H1 (cell line): ENCODE measurements around the gene POLA1. TPM values are rescaled to one million over a fixed set of nuclear protein-coding genes. Genes with fewer than 3 reads are reported as not detected.
A peak's percentile ranks its signal among the peaks of the same experiment; 100 is the strongest.

Experiments
- CTCF ChIA-PET: fragments of 300-600 bp; sonication (Branson Sonifier 250); formaldehyde crosslinking; loops from one replicate; lab custom pipeline; 2021; ENCODE audit not compliant: partially characterized antibody; lab: Charles Lee
- POLR2A ChIA-PET: fragments of 300-600 bp; sonication (Branson Sonifier 250); formaldehyde crosslinking; loops from one replicate; lab custom pipeline; 2021; ENCODE audit warnings: inconsistent platforms; ENCODE audit not compliant: partially characterized antibody; lab: Charles Lee
- DNase-seq, 2 experiments: peaks; one replicate each; pipeline versions ENCODE4 v3.0.0 to v3.0.0-alpha.2; 2010 to 2022; ENCODE audit warnings: low spot score in 2 of 2, low read depth in 1 of 2, mixed read lengths in 1 of 2
- FAIRE-seq: peaks from 2 replicates; lab custom pipeline; 2011; peaks lifted over from hg19 to GRCh38; lab: Jason Lieb, UNC
- H2AFZ ChIP-seq: 2 replicates; pipeline ENCODE4 v1.8.1; 2012; ENCODE audit warnings: low read length, inconsistent platforms
- H2AK5ac ChIP-seq: 2 replicates; pipeline ENCODE4 v1.6.1; 2013; ENCODE audit warnings: low read depth, low read length
- H2BK120ac ChIP-seq: replicated peaks from 2 replicates; pipeline ENCODE3; 2013; ENCODE audit warnings: low read depth, low read length, inconsistent platforms
- H2BK12ac ChIP-seq: 2 replicates; pipeline ENCODE4 v1.6.1; 2013; ENCODE audit warnings: low read depth, low read length
- H2BK15ac ChIP-seq: 2 replicates; pipeline ENCODE4 v1.6.1; 2013; ENCODE audit warnings: low read length
- H2BK20ac ChIP-seq: 2 replicates; pipeline ENCODE4 v1.6.1; 2013; ENCODE audit warnings: low read length
- H2BK5ac ChIP-seq: 2 replicates; pipeline ENCODE4 v1.6.1; 2013; ENCODE audit warnings: low read depth, low read length
- H3K14ac ChIP-seq: 2 replicates; pipeline ENCODE4 v1.6.1; 2013; ENCODE audit warnings: inconsistent platforms; ENCODE audit not compliant: insufficient read length
- H3K18ac ChIP-seq: 2 replicates; pipeline ENCODE4 v1.6.1; 2013; ENCODE audit warnings: low read length; ENCODE audit errors: extremely low read depth
- H3K23ac ChIP-seq: 2 replicates; pipeline ENCODE4 v1.6.1; 2013; ENCODE audit warnings: inconsistent platforms; ENCODE audit not compliant: insufficient read length
- H3K23me2 ChIP-seq: 2 replicates; pipeline ENCODE4 v1.6.1; 2013; ENCODE audit warnings: low read depth, low read length
- H3K27ac ChIP-seq: 2 replicates; pipeline ENCODE4 v1.6.1; 2011; ENCODE audit warnings: low read depth, low read length, inconsistent platforms
- H3K27me3 ChIP-seq, 4 experiments: replicated peaks in 1 of 4; 1 replicate in 1 of 4; 2 replicates in 3 of 4; pipeline versions ENCODE4 v1.6.1 to v1.8.1; 2011 to 2013; ENCODE audit warnings: low read length in 3 of 4, mild to moderate bottlenecking in 3 of 4, inconsistent platforms in 2 of 4, mixed read lengths in 2 of 4, moderate library complexity in 1 of 4; ENCODE audit not compliant: control insufficient read depth in 3 of 4, insufficient read depth in 3 of 4; ENCODE audit errors: extremely low read depth in 1 of 4
- H3K36me3 ChIP-seq, 4 experiments: 2 replicates each; pipeline versions ENCODE4 v1.6.1 to v1.8.1; 2011 to 2013; ENCODE audit warnings: mild to moderate bottlenecking in 4 of 4, low read length in 3 of 4, moderate library complexity in 2 of 4, control low read depth in 1 of 4, inconsistent platforms in 1 of 4; ENCODE audit not compliant: insufficient read depth in 4 of 4, control insufficient read depth in 2 of 4
- H3K4ac ChIP-seq: replicated peaks from 2 replicates; pipeline ENCODE3; 2013; ENCODE audit warnings: low read length, low read depth, mixed read lengths, inconsistent platforms; ENCODE audit not compliant: insufficient read length
- H3K4me1 ChIP-seq, 4 experiments: replicated peaks in 1 of 4; 1 replicate in 1 of 4; 2 replicates in 3 of 4; pipeline versions ENCODE4 v1.6.1 to v1.8.1; 2011 to 2013; ENCODE audit warnings: low read length in 3 of 4, inconsistent platforms in 2 of 4, mixed read lengths in 1 of 4; ENCODE audit not compliant: insufficient read depth in 4 of 4, control insufficient read depth in 3 of 4
- H3K4me2 ChIP-seq, 2 experiments: 2 replicates each; pipeline versions ENCODE4 v1.6.1 to v1.8.1; 2011 to 2013; ENCODE audit warnings: low read depth in 2 of 2, low read length in 2 of 2, control low read depth in 1 of 2, inconsistent platforms in 1 of 2, mild to moderate bottlenecking in 1 of 2; ENCODE audit not compliant: insufficient read depth in 1 of 2
- H3K4me3 ChIP-seq, 4 experiments: fragments of 200-600, 300-600 bp in 1 of 4; sonication (generic), shearing (Covaris generic), sonication (Bioruptor Twin) in 1 of 4; 2 replicates each; pipeline versions ENCODE4 v1.5.1 to v1.8.1; 2011 to 2016; ENCODE audit warnings: low read length in 4 of 4, low read depth in 3 of 4, control low read depth in 2 of 4, inconsistent platforms in 2 of 4, mild to moderate bottlenecking in 2 of 4, mixed read lengths in 1 of 4, moderate library complexity in 1 of 4; ENCODE audit not compliant: insufficient read depth in 2 of 4; ENCODE audit errors: extremely low read depth in 1 of 4
- H3K56ac ChIP-seq: replicated peaks from 2 replicates; pipeline ENCODE3; 2013; ENCODE audit warnings: low read depth, mild to moderate bottlenecking, mixed read lengths, low read length, inconsistent platforms; ENCODE audit not compliant: insufficient read length
- H3K79me1 ChIP-seq: 2 replicates; pipeline ENCODE4 v1.6.1; 2013; ENCODE audit warnings: low read depth, low read length, control low read depth
- H3K79me2 ChIP-seq, 2 experiments: 2 replicates each; pipeline versions ENCODE4 v1.6.1 to v1.8.1; 2012 to 2013; ENCODE audit warnings: low read length in 2 of 2, mild to moderate bottlenecking in 2 of 2, inconsistent platforms in 1 of 2; ENCODE audit not compliant: insufficient read depth in 2 of 2, control insufficient read depth in 1 of 2
- H3K9ac ChIP-seq, 4 experiments: replicated peaks in 1 of 4; 1 replicate in 1 of 4; 2 replicates in 3 of 4; pipeline versions ENCODE4 v1.6.1 to v1.8.1; 2011 to 2013; ENCODE audit warnings: low read depth in 3 of 4, low read length in 3 of 4, control low read depth in 2 of 4, mild to moderate bottlenecking in 2 of 4, moderate library complexity in 2 of 4, inconsistent platforms in 1 of 4; ENCODE audit errors: extremely low read depth in 1 of 4
- H3K9me3 ChIP-seq, 2 experiments: 2 replicates each; pipeline versions ENCODE4 v1.6.1 to v1.8.1; 2012 to 2013; ENCODE audit warnings: mild to moderate bottlenecking in 2 of 2, moderate library complexity in 2 of 2, control low read depth in 1 of 2, inconsistent platforms in 1 of 2, low read depth in 1 of 2, low read length in 1 of 2, mixed read lengths in 1 of 2; ENCODE audit not compliant: insufficient read depth in 2 of 2
- H4K20me1 ChIP-seq, 2 experiments: replicated peaks in 1 of 2; 2 replicates each; pipeline versions ENCODE3 to v1.8.1; 2011 to 2013; ENCODE audit warnings: inconsistent platforms in 2 of 2, low read length in 2 of 2, mild to moderate bottlenecking in 1 of 2; ENCODE audit not compliant: insufficient read depth in 2 of 2, control insufficient read depth in 1 of 2
- H4K5ac ChIP-seq: 2 replicates; pipeline ENCODE4 v1.6.1; 2013; ENCODE audit warnings: low read length, low read depth, mixed read lengths, inconsistent platforms; ENCODE audit not compliant: insufficient read length
- H4K8ac ChIP-seq: 2 replicates; pipeline ENCODE4 v1.8.0; 2013; ENCODE audit warnings: mild to moderate bottlenecking, moderate library complexity, low read length, inconsistent platforms; ENCODE audit not compliant: insufficient read depth; ENCODE audit errors: extremely low read depth
- H4K91ac ChIP-seq: replicated peaks from 2 replicates; pipeline ENCODE3; 2013; ENCODE audit warnings: low read length, mixed read lengths, inconsistent platforms; ENCODE audit not compliant: insufficient read length
- BRCA1 ChIP-seq: IDR thresholded peaks from 2 replicates; pipeline ENCODE4 v1.6.1; 2012; ENCODE audit warnings: low read depth, low read length, improper control_type of control experiment
- CHD1 ChIP-seq: IDR thresholded peaks from 2 replicates; pipeline ENCODE4 v1.6.1; 2012; ENCODE audit warnings: low read depth, low read length, improper control_type of control experiment
- CTCF ChIP-seq, 3 experiments: IDR thresholded peaks; 1 replicate in 2 of 3; 2 replicates in 1 of 3; pipeline versions ENCODE4 v1.5.1 to v1.6.1; 2011; ENCODE audit warnings: low read length in 3 of 3, mild to moderate bottlenecking in 3 of 3, inconsistent platforms in 2 of 3, low read depth in 1 of 3, moderate library complexity in 1 of 3; ENCODE audit not compliant: insufficient read depth in 1 of 3; ENCODE audit errors: control extremely low read depth in 1 of 3
- EGR1 ChIP-seq: IDR thresholded peaks from 2 replicates; pipeline ENCODE4 v1.6.1; 2011; ENCODE audit warnings: low read depth, low read length, borderline replicate concordance
- EZH2 ChIP-seq: fragments of 200-600 bp; sonication (generic); IDR thresholded peaks from 2 replicates; pipeline ENCODE4 v1.7.1; 2012; ENCODE audit warnings: low read depth, mild to moderate bottlenecking, moderate library complexity, low read length, inconsistent platforms; ENCODE audit not compliant: severe bottlenecking
- HDAC2 ChIP-seq, 2 experiments: fragments of 300-600 bp in 1 of 2; sonication (generic) in 1 of 2; IDR thresholded peaks; 2 replicates each; pipeline ENCODE4 v1.6.1; 2011 to 2012; ENCODE audit warnings: low read depth in 2 of 2, low read length in 2 of 2, mild to moderate bottlenecking in 2 of 2, moderate library complexity in 2 of 2, borderline replicate concordance in 1 of 2, inconsistent platforms in 1 of 2
- KDM4A ChIP-seq: IDR thresholded peaks from one replicate; pipeline ENCODE4 v1.7.1; 2012; ENCODE audit warnings: low read depth, mild to moderate bottlenecking, moderate library complexity, low read length, inconsistent platforms; ENCODE audit not compliant: severe bottlenecking
- KDM5A ChIP-seq: fragments of 200-600 bp; IDR thresholded peaks from 2 replicates; pipeline ENCODE4 v1.7.1; 2012; ENCODE audit warnings: mild to moderate bottlenecking, low read length, inconsistent platforms, mixed read lengths
- NRF1 ChIP-seq: IDR thresholded peaks from 2 replicates; pipeline ENCODE4 v1.6.1; 2011; ENCODE audit warnings: mild to moderate bottlenecking, low read depth, low read length, improper control_type of control experiment
- SRF ChIP-seq: IDR thresholded peaks from 2 replicates; pipeline ENCODE4 v1.6.1; 2011; ENCODE audit warnings: mild to moderate bottlenecking, low read depth, low read length, moderate library complexity
- TCF12 ChIP-seq: IDR thresholded peaks from 2 replicates; pipeline ENCODE4 v1.6.1; 2011; ENCODE audit warnings: low read depth, mild to moderate bottlenecking, low read length
- WGBS, 2 experiments: shearing (Covaris generic) in 1 of 2; methylation state at CpG; one replicate each; pipeline versions ENCODE4 v1.1.6 to v1.1.7; 2013 to 2015; ENCODE audit warnings: low lambda C conversion rate in 2 of 2, mixed read lengths in 2 of 2, inconsistent platforms in 1 of 2, low coverage in 1 of 2, missing lambda C conversion rate in 1 of 2; ENCODE audit not compliant: insufficient replicate concordance in 2 of 2, insufficient coverage in 1 of 2, insufficient read length in 1 of 2; ENCODE audit errors: extremely low coverage in 1 of 2, missing lambda C conversion rate in 1 of 2; 5-methylcytosine and 5-hydroxymethylcytosine counted together
- polyA plus RNA-seq, 7 experiments: library from polyadenylated mRNA; depleted of rRNA in 3 of 7; stranded (reverse) in 5 of 7; unstranded in 2 of 7; fragments of >200 nt in 5 of 7; fragments of 200-250 nt in 2 of 7; gene quantifications; 1 replicate in 5 of 7; 2 replicates in 1 of 7; 4 replicates in 1 of 7; pipeline versions ENCODE4 v1.2.1 to v1.2.3, GENCODE V29; 2011 to 2013; ENCODE audit warnings: missing spikeins in 2 of 7, mixed read lengths in 2 of 7
- total RNA-seq: library from RNA; stranded (reverse); fragmentation: NEBNext Ultra II Directional; extraction: Animal tissue kit (Norgen Biotek cat#: 25700); gene quantifications from 2 replicates; pipeline ENCODE4 v1.2.1, GENCODE V29; 2021

Gene POLA1
- total and polyA plus RNA-seq, 2 of the 8 experiments (the other 6 are each of a cell fraction or from before 2014, with no cell fraction given): 5.6 to 34.9 TPM

- ChIA-PET POLR2A (no interaction called here), CTCF (interaction anchor here (0.7 to 1.2 kb wide), 4 partner anchors 10 to 149 kb away, joined by 3 to 5 read pairs (median 3); no protein-coding TSS in a partner anchor)
- H3K4me3 ChIP-seq: no peak overlapping the region
- H4K20me1 ChIP-seq: no peaks in the 10 kb centered on the region
- H3K4me2 ChIP-seq: no peak overlapping the region
- no peak overlapping the region for H2AK5ac ChIP-seq
- no peak overlapping the region for H3K56ac ChIP-seq
- H3K4ac ChIP-seq: no peak overlapping the region
- H4K8ac ChIP-seq: no peak overlapping the region
- no peak overlapping the region for H2BK5ac ChIP-seq
- H2BK12ac ChIP-seq: no peak overlapping the region
- H3K14ac ChIP-seq: no peak overlapping the region
- no peak overlapping the region for H3K18ac ChIP-seq
- no peak overlapping the region for H2BK20ac ChIP-seq
- H2AFZ ChIP-seq: no peak overlapping the region
- H2BK15ac ChIP-seq: no peak overlapping the region
- no peaks in the 10 kb centered on the region for H3K36me3 ChIP-seq
- H3K23me2 ChIP-seq: no peaks in the 10 kb centered on the region; the same call in 1 of the 2 replicates
- DNase-seq: no peak
- no peak overlapping the region for H4K5ac ChIP-seq
- H4K91ac ChIP-seq: no peak overlapping the region
- H2BK120ac ChIP-seq: no peak overlapping the region
- H3K27me3 ChIP-seq: no peaks in the 10 kb centered on the region
- no peak overlapping the region for H3K9ac ChIP-seq
- H3K27ac ChIP-seq: no peak overlapping the region
- FAIRE-seq: peak; percentile 55
- no peak overlapping the region for H3K23ac ChIP-seq
- no peaks in the 10 kb centered on the region for H3K9me3 ChIP-seq
- H3K79me2 ChIP-seq: no peaks in the 10 kb centered on the region
- peaks cover 0 to 3% (median under 1%) of the 10 kb centered on the region in 4 experiments; a peak in 1 of 7 replicates for H3K4me1 ChIP-seq
- WGBS, 2 experiments: 94% methylated on average over 2 of the region's 2 CpGs; no CpG with 5 or more reads in 1 of the 2 experiments
- H3K79me1 ChIP-seq: no peaks in the 10 kb centered on the region
- TF ChIP-seq CHD1 (no peak), EGR1 (no peak), BRCA1 (no peak), KDM4A (no peak), EZH2 (no peak), CTCF (IDR thresholded peaks at IDR 0.05; ENCODE audit: control extremely low read depth in 1 of 3, insufficient read depth in 1 of 3, low read depth in 1 of 3, low read length in 3 of 3) (no peak), TCF12 (no peak), NRF1 (no peak), SRF (no peak), HDAC2 (IDR thresholded peaks at IDR 0.05; ENCODE audit: borderline replicate concordance in 1 of 2, low read depth in 2 of 2, low read length in 2 of 2) (no peak), KDM5A (no peak)
Observed at GRCh38 chrX:24879679-24880078, 186.0 kb downstream of the POLA1 start.
